PC-3 (cell line): ENCODE data around the gene CMBL. TPM values are rescaled to one million over a fixed set of nuclear protein-coding genes. Genes with fewer than 3 reads are reported as not detected.

Experiments
- ATAC-seq: fragments of 200-7000 bp; cut with Tn5 transposase; 2 replicates; pipeline ENCODE4 v1.9.1; 2020; ENCODE audit warnings: mild to moderate bottlenecking, moderate library complexity
- BruUV-seq: library from RNA; stranded (reverse); fragments of 400-500 nt; replicated peaks from 2 replicates; lab custom pipeline; 2021; lab: Mats Ljungman, UMichigan
- CTCF ChIA-PET: fragments of 300-600 bp; sonication (Branson Sonifier 250); formaldehyde crosslinking; loops from one replicate; lab custom pipeline; 2022; ENCODE audit warnings: antibody characterized with exemption; lab: Charles Lee
- POLR2A ChIA-PET: fragments of 300-600 bp; sonication (Branson Sonifier 250); formaldehyde crosslinking; loops from one replicate; lab custom pipeline; 2022; ENCODE audit warnings: antibody characterized with exemption; ENCODE audit not compliant: unreplicated experiment; lab: Charles Lee
- DNase-seq: peaks from one replicate; pipeline ENCODE4 v3.0.0-alpha.2; 2015
- H2AFZ ChIP-seq: fragments of 300-600 bp; sonication (generic); 2 replicates; pipeline ENCODE4 v1.6.0; 2016; ENCODE audit warnings: antibody characterized with exemption, low read length
- H3F3A ChIP-seq: fragments of 300-600 bp; sonication (generic); one replicate; pipeline ENCODE4 v1.6.0; 2017; ENCODE audit warnings: antibody characterized with exemption, low read length, control low read depth, mild to moderate bottlenecking; ENCODE audit not compliant: unreplicated experiment
- H3K27ac ChIP-seq: fragments of 300-600 bp; sonication (generic); 2 replicates; pipeline ENCODE4 v1.5.1; 2016; ENCODE audit warnings: mild to moderate bottlenecking, low read length
- H3K27me3 ChIP-seq: fragments of 300-600 bp; sonication (generic); 2 replicates; pipeline ENCODE4 v1.6.1; 2016; ENCODE audit warnings: low read length, mixed read lengths
- H3K36me3 ChIP-seq: fragments of 300-600 bp; sonication (generic); 2 replicates; pipeline ENCODE4 v1.6.1; 2016; ENCODE audit warnings: low read depth, mixed run types, low read length, mixed read lengths
- H3K4me1 ChIP-seq: fragments of 300-600 bp; sonication (generic); 2 replicates; pipeline ENCODE4 v1.5.1; 2016; ENCODE audit warnings: low read length; ENCODE audit not compliant: insufficient read depth
- H3K4me2 ChIP-seq: fragments of 300-600 bp; sonication (generic); 2 replicates; pipeline ENCODE4 v1.6.0; 2016; ENCODE audit warnings: low read length
- H3K4me3 ChIP-seq: fragments of 300-600 bp; sonication (generic); 2 replicates; pipeline ENCODE4 v1.5.1; 2016; ENCODE audit warnings: mild to moderate bottlenecking, low read length, mixed read lengths
- H3K79me2 ChIP-seq: fragments of 300-600 bp; sonication (generic); 2 replicates; pipeline ENCODE4 v1.6.1; 2017; ENCODE audit warnings: low read length, mixed read lengths
- H3K9ac ChIP-seq: fragments of 300-600 bp; sonication (generic); 2 replicates; pipeline ENCODE4 v1.6.0; 2016; ENCODE audit warnings: mild to moderate bottlenecking, low read length
- H3K9me2 ChIP-seq: fragments of 300-600 bp; sonication (generic); replicated peaks from 2 replicates; pipeline ENCODE4 v1.6.1; 2016; ENCODE audit warnings: mixed run types, low read length, mixed read lengths
- H3K9me3 ChIP-seq: fragments of 300-600 bp; sonication (generic); 2 replicates; pipeline ENCODE4 v1.6.1; 2016; ENCODE audit warnings: low read length, mixed read lengths
- H4K20me1 ChIP-seq: fragments of 300-600 bp; sonication (generic); 2 replicates; pipeline ENCODE4 v1.6.1; 2016; ENCODE audit warnings: low read length, mixed read lengths
- EZH2 ChIP-seq: fragments of 300-600 bp; sonication (generic); IDR thresholded peaks from one replicate; pipeline ENCODE4 v1.6.1; 2017; ENCODE audit warnings: antibody characterized with exemption, mild to moderate bottlenecking, low read length; ENCODE audit not compliant: unreplicated experiment
- EZH2phosphoT487 ChIP-seq: fragments of 300-600 bp; sonication (generic); IDR thresholded peaks from 2 replicates; pipeline ENCODE4 v1.6.1; 2018; ENCODE audit warnings: mild to moderate bottlenecking, antibody characterized with exemption, low read length, borderline replicate concordance
- intact Hi-C: fragments of 100-400 bp; cut with micrococcal nuclease; formaldehyde crosslinking; loops from 2 replicates; pipeline ENCODE4 v1.9.0; 2023
- total RNA-seq: library from RNA; depleted of rRNA; stranded (reverse); fragments of >200 nt; gene quantifications from 2 replicates; pipeline ENCODE4 v1.2.3, GENCODE V29; 2014
- TF ChIP-seq, protein P1 (sequence below): fragments of 300-600 bp; sonication (generic); conservative IDR thresholded peaks from 2 replicates; pipeline ENCODE4 v1.5.1; 2017; ENCODE audit warnings: antibody characterized with exemption, low read depth, mild to moderate bottlenecking, low read length

The CMBL gene
- total RNA-seq, 1 experiment from 2014 or later = 35.7 TPM

DNA sequence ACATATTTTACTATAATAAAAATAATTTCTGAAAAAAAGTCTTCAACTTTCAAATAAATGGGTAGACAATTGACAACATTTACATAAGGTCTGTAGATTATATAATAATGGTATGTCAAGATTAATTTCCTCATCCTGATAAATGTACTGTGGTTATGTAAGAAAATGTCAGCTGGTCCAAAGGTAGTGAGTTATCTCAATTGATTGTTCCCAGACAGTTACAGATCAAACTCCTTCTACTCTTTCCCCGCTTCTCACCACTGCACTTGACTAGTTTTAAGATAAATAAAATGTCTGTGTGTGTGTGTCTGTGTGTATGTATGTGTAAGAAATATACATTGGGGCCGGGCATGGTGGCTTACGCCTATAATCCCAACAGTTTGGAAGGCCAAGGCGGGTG is 29.4 kb upstream of the CMBL start:
- ChIA-PET CTCF (no interaction called here), POLR2A (no interaction called here)
- no peaks in the 10 kb centered on the region for H3K9me3 ChIP-seq
- H2AFZ ChIP-seq = no peak overlapping the region
- ATAC-seq = no peak
- H3K36me3 ChIP-seq = no peaks in the 10 kb centered on the region
- no peaks in the 10 kb centered on the region for H3F3A ChIP-seq
- H3K79me2 ChIP-seq = no peaks in the 10 kb centered on the region
- intact Hi-C loops = no loop called here
- no peak overlapping the region for H3K4me3 ChIP-seq
- no peaks in the 10 kb centered on the region for H3K27me3 ChIP-seq
- no peak overlapping the region for H3K9ac ChIP-seq
- TF ChIP-seq, protein P1, sequence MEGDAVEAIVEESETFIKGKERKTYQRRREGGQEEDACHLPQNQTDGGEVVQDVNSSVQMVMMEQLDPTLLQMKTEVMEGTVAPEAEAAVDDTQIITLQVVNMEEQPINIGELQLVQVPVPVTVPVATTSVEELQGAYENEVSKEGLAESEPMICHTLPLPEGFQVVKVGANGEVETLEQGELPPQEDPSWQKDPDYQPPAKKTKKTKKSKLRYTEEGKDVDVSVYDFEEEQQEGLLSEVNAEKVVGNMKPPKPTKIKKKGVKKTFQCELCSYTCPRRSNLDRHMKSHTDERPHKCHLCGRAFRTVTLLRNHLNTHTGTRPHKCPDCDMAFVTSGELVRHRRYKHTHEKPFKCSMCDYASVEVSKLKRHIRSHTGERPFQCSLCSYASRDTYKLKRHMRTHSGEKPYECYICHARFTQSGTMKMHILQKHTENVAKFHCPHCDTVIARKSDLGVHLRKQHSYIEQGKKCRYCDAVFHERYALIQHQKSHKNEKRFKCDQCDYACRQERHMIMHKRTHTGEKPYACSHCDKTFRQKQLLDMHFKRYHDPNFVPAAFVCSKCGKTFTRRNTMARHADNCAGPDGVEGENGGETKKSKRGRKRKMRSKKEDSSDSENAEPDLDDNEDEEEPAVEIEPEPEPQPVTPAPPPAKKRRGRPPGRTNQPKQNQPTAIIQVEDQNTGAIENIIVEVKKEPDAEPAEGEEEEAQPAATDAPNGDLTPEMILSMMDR = no peak
- TF ChIP-seq EZH2phosphoT487 = no peak
- TF ChIP-seq EZH2 = no peak
- BruUV-seq = no TSS peak
- no peak overlapping the region for H3K27ac ChIP-seq
- no peak overlapping the region for H3K4me2 ChIP-seq
- no peak for DNase-seq
- H4K20me1 ChIP-seq = no peaks in the 10 kb centered on the region
- no peaks in the 10 kb centered on the region; the same call in 1 of the 2 replicates for H3K9me2 ChIP-seq
- peaks cover 4% of the 10 kb centered on the region; the same call in 1 of the 2 replicates for H3K4me1 ChIP-seq

DNA sequence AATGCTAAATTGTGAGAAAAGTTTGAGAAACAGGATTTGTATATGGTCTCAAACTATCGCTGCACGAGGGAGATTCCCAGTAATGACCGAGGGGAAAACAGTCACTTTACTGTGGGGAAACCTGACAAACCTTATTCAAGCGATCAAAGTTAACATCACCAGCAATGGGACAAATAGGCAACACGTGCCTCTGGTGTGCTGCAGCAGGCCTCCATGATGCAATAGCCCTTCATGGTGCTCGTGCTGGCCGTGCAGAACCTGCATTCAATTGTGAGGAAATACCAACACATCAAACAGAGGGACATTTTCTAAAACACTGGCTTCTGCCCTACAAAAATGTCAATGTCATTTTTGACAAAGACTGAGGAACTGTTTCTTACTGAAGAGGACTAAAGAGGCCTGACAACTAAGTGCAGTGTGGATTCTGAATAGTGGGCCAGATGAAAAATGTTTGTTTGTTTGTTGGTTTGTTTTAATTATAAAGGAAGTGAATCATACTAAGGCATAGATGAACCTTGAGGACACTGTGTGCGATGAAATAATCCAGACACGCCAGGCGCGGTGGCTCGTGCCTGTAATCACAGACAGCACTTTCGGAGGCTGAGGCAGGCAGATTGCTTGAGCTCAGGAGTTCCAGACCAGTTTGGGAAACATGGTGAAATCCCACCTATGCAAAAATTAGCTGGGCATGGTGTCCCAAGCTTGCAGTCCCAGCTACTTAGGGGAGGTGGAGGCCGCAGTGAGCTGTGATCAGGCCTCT is 28.2 kb upstream of the CMBL start:
- Histone ChIP-seq H2AFZ (no peak overlapping the region), H3K4me1 (peaks cover 8% of the 10 kb centered on the region; the same call in 1 of the 2 replicates), H3K9ac (no peak overlapping the region), H4K20me1 (no peaks in the 10 kb centered on the region), H3K4me3 (no peak overlapping the region), H3F3A (no peaks in the 10 kb centered on the region), H3K79me2 (no peaks in the 10 kb centered on the region), H3K27me3 (no peaks in the 10 kb centered on the region), H3K9me3 (no peaks in the 10 kb centered on the region), H3K4me2 (no peak overlapping the region), H3K27ac (no peak overlapping the region), H3K9me2 (no peaks in the 10 kb centered on the region; the same call in 1 of the 2 replicates), H3K36me3 (no peaks in the 10 kb centered on the region)
- ChIA-PET CTCF (no interaction called here), POLR2A (no interaction called here)
- intact Hi-C loops = no loop called here
- no TSS peak for BruUV-seq
- ATAC-seq = no peak
- no peak for TF ChIP-seq EZH2phosphoT487
- no peak for TF ChIP-seq EZH2
- TF ChIP-seq, protein P1 = no peak
- no peak for DNase-seq

DNA sequence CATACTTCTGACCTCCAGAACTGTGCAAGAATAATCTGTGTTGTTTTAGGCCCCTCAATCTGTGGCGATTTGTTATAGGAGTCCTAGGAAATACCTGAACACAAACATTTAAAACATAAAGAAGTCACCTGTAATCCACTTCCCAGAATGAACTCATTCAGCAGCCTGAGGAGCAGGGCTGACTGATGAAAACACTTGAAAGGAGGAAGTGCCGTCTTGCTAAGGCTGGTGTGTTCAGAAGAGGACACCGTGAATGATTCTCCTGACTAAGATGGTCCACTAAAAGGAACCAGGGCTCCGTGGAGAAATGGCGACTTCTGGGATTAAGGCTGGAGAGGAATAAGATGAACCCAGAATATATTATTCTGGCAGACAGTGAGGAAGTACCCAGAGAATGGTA is 27.1 kb upstream of the CMBL start:
- H2AFZ ChIP-seq = no peak overlapping the region
- H3K9ac ChIP-seq = no peak overlapping the region
- POLR2A ChIA-PET = no interaction called here
- ATAC-seq = no peak
- H3K9me2 ChIP-seq = no peaks in the 10 kb centered on the region; the same call in 1 of the 2 replicates
- H3F3A ChIP-seq = no peaks in the 10 kb centered on the region
- CTCF ChIA-PET = interaction anchor here (0.6 kb wide), 1 partner anchor 34 kb away, joined by 3 read pairs; no protein-coding TSS in a partner anchor
- DNase-seq = no peak
- TF ChIP-seq, protein P1 = no peak
- TF ChIP-seq EZH2phosphoT487 = no peak
- TF ChIP-seq EZH2 = no peak
- intact Hi-C loops = no loop called here
- no peaks in the 10 kb centered on the region for H3K79me2 ChIP-seq
- H3K4me3 ChIP-seq = no peak overlapping the region
- H4K20me1 ChIP-seq = no peaks in the 10 kb centered on the region
- no peaks in the 10 kb centered on the region for H3K27me3 ChIP-seq
- H3K9me3 ChIP-seq = no peaks in the 10 kb centered on the region
- no TSS peak for BruUV-seq
- no peak overlapping the region for H3K4me2 ChIP-seq
- H3K4me1 ChIP-seq = peaks cover 15% of the 10 kb centered on the region
- no peaks in the 10 kb centered on the region for H3K36me3 ChIP-seq
- no peak overlapping the region for H3K27ac ChIP-seq
